PC-9 (cell line): ENCODE measurements around the gene DYNLRB1. TPM values are rescaled to one million over a fixed set of nuclear protein-coding genes. Genes with fewer than 3 reads are reported as not detected.

Experiments
- BruUV-seq: library from RNA; stranded (reverse); fragments of 400-500 nt; replicated peaks from 2 replicates; lab custom pipeline; 2021; lab: Mats Ljungman, UMichigan
- CTCF ChIA-PET: fragments of 300-600 bp; sonication (Branson Sonifier 250); formaldehyde crosslinking; loops from one replicate; lab custom pipeline; 2022; ENCODE audit warnings: antibody characterized with exemption; lab: Charles Lee
- POLR2A ChIA-PET: fragments of 300-600 bp; sonication (Branson Sonifier 250); formaldehyde crosslinking; loops from one replicate; lab custom pipeline; 2022; ENCODE audit warnings: antibody characterized with exemption; ENCODE audit not compliant: unreplicated experiment; lab: Charles Lee
- DNase-seq, 2 experiments: peaks; one replicate each; pipeline versions ENCODE4 v3.0.0 to v3.0.0-alpha.2; 2015 to 2022; ENCODE audit warnings: mixed read lengths in 1 of 2
- H2AFZ ChIP-seq: fragments of 200-600 bp; sonication (generic); 2 replicates; pipeline ENCODE4 v1.8.1; 2017; ENCODE audit warnings: antibody characterized with exemption
- H3F3A ChIP-seq: fragments of 200-600 bp; sonication (generic); 2 replicates; pipeline ENCODE4 v1.8.1; 2017; ENCODE audit warnings: antibody characterized with exemption, mild to moderate bottlenecking, low read depth; ENCODE audit not compliant: insufficient read depth
- H3K27ac ChIP-seq: fragments of 200-600 bp; sonication (generic); 2 replicates; pipeline ENCODE4 v1.6.1; 2016; ENCODE audit warnings: mixed run types
- H3K27me3 ChIP-seq: fragments of 200-600 bp; sonication (generic); 2 replicates; pipeline ENCODE4 v1.6.1; 2016; ENCODE audit warnings: low read depth, mixed run types; ENCODE audit not compliant: insufficient read depth
- H3K36me3 ChIP-seq: fragments of 200-600 bp; sonication (generic); 2 replicates; pipeline ENCODE4 v1.6.1; 2016; ENCODE audit warnings: low read depth, mixed run types
- H3K4me1 ChIP-seq: fragments of 200-600 bp; sonication (generic); replicated peaks from 2 replicates; pipeline ENCODE4 v1.6.1; 2016; ENCODE audit warnings: mixed run types; ENCODE audit not compliant: insufficient read depth
- H3K4me2 ChIP-seq: fragments of 200-600 bp; sonication (generic); 2 replicates; pipeline ENCODE4 v1.6.1; 2017; ENCODE audit warnings: mixed run types
- H3K4me3 ChIP-seq: fragments of 200-600 bp; sonication (generic); 2 replicates; pipeline ENCODE4 v1.6.1; 2016; ENCODE audit warnings: mixed run types
- H3K79me2 ChIP-seq: fragments of 200-600 bp; sonication (generic); 2 replicates; pipeline ENCODE4 v1.6.1; 2017; ENCODE audit warnings: low read depth, mixed run types
- H3K9me2 ChIP-seq: fragments of 200-600 bp; sonication (generic); 2 replicates; pipeline ENCODE4 v1.8.1; 2017; ENCODE audit warnings: mild to moderate bottlenecking; ENCODE audit not compliant: insufficient read depth
- H3K9me3 ChIP-seq: fragments of 200-600 bp; sonication (generic); 2 replicates; pipeline ENCODE4 v1.8.1; 2016; ENCODE audit warnings: low read depth; ENCODE audit not compliant: insufficient read depth
- H4K20me1 ChIP-seq: fragments of 200-600 bp; sonication (generic); 2 replicates; pipeline ENCODE4 v1.8.1; 2017; ENCODE audit not compliant: insufficient read depth
- CTCF ChIP-seq: fragments of 200-600 bp; sonication (generic); conservative IDR thresholded peaks from 2 replicates; pipeline ENCODE4 v1.6.1; 2017; ENCODE audit warnings: mixed run types, antibody characterized with exemption, mild to moderate bottlenecking, moderate library complexity
- EZH2 ChIP-seq: fragments of 200-600 bp; sonication (generic); IDR thresholded peaks from 2 replicates; pipeline ENCODE4 v1.8.0; 2017; ENCODE audit warnings: antibody characterized with exemption, low read depth
- intact Hi-C: fragments of 100-400 bp; cut with micrococcal nuclease; formaldehyde crosslinking; loops from one replicate; pipeline ENCODE4 v1.10.0; 2022; ENCODE audit not compliant: unreplicated experiment
- total RNA-seq: library from RNA; stranded (reverse); gene quantifications from 2 replicates; pipeline ENCODE4 v1.2.3, GENCODE V29; 2021

Gene DYNLRB1
- total RNA-seq, 1 experiment from 2014 or later: 179 TPM

GRCh38 chr20:34536798-34537394, 20.7 kb downstream of the DYNLRB1 start:
- Histone ChIP-seq H4K20me1 (no peaks in the 10 kb centered on the region), H3K4me2 (no peak overlapping the region), H2AFZ (no peak overlapping the region), H3K27ac (no peak overlapping the region), H3K4me3 (no peak overlapping the region), H3K27me3 (no peaks in the 10 kb centered on the region), H3K4me1 (no peaks in the 10 kb centered on the region), H3K9me2 (no peaks in the 10 kb centered on the region), H3K36me3 (peaks cover 18% of the 10 kb centered on the region), H3K79me2 (no peaks in the 10 kb centered on the region), H3K9me3 (no peaks in the 10 kb centered on the region), H3F3A (peaks cover 4% of the 10 kb centered on the region; the same call in 1 of the 2 replicates)
- TF ChIP-seq CTCF: no peak
- TF ChIP-seq EZH2: no peak
- intact Hi-C loops: no loop called here
- no TSS peak for BruUV-seq
- ChIA-PET POLR2A (no interaction called here), CTCF (interaction anchor here (0.7 kb wide), 1 partner anchor 27 kb away, joined by 6 read pairs; no protein-coding TSS in a partner anchor)
- DNase-seq: no peak

DNA sequence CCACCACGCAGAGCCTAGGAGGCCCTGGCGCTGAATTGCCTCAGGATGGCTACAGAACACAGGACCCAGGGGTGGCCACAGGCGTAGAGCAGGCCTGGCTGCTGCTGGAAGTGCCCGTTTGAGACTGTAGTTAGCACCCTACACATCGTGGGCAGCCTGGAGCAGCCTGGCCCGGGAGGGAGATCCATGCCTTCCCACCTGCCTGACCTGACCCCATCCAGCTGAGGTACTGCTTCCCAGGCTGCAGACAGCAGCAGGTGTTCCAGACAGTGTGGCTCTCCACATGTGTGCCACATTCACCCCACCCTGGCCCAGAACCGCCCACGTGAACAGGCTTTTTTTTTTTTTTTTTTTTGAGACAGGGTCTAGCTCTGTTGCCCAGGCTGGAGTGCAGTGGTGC, 21.4 kb downstream of the DYNLRB1 start:
- BruUV-seq: no TSS peak
- POLR2A ChIA-PET: no interaction called here

DNA sequence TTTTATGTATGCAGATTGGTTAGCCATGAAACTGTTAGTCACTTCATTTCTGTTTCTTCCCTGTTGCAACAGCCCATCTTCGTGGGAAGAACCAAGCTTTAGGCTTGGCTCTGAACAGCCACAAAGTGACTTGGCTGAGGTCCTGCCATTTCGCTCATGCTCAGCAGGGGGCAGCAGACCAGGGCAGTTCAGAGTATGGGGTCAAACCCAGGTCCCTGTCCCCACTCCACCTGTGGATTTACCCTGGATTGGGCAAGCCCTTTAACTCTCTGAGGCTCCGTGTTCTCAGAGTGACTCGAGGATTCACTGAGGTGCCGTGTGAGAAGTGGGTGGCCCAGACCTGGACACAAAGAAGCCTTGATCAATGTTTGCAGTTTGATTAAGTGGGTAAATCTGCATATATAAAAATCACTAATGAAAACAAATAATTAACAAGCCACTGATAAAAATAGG, 22.5 kb downstream of the DYNLRB1 start:
- Histone ChIP-seq H2AFZ (no peak overlapping the region), H3K36me3 (peaks cover 18% of the 10 kb centered on the region), H3F3A (peaks cover 4% of the 10 kb centered on the region; the same call in 1 of the 2 replicates), H3K79me2 (no peaks in the 10 kb centered on the region), H3K9me3 (no peaks in the 10 kb centered on the region), H4K20me1 (no peaks in the 10 kb centered on the region), H3K27ac (peak overlapping the region; percentile 37; the same call in 1 of the 2 replicates), H3K27me3 (no peaks in the 10 kb centered on the region), H3K4me1 (no peaks in the 10 kb centered on the region), H3K9me2 (no peaks in the 10 kb centered on the region), H3K4me2 (no peak overlapping the region), H3K4me3 (no peak overlapping the region)
- TF ChIP-seq EZH2: no peak
- TF ChIP-seq CTCF: peak; percentile 86
- CTCF ChIA-PET: interaction anchor here (0.6 kb wide), 1 partner anchor 281 kb away, joined by 3 read pairs; no protein-coding TSS in a partner anchor
- DNase-seq: peak in 1 of 2 experiments; percentile 41
- POLR2A ChIA-PET: no interaction called here
- intact Hi-C loops: no loop called here
- BruUV-seq: no TSS peak

More for the DNA sequence above, 21.4 kb downstream of the DYNLRB1 start:
- Histone ChIP-seq H3K36me3 (peaks cover 18% of the 10 kb centered on the region), H3K79me2 (no peaks in the 10 kb centered on the region), H3K9me2 (no peaks in the 10 kb centered on the region), H3K27me3 (no peaks in the 10 kb centered on the region), H3K4me1 (no peaks in the 10 kb centered on the region), H3K4me3 (no peak overlapping the region), H3F3A (peaks cover 4% of the 10 kb centered on the region; the same call in 1 of the 2 replicates), H3K27ac (no peak overlapping the region), H3K4me2 (no peak overlapping the region), H4K20me1 (no peaks in the 10 kb centered on the region), H2AFZ (no peak overlapping the region), H3K9me3 (no peaks in the 10 kb centered on the region)
- no peak for DNase-seq
- CTCF ChIA-PET: no interaction called here
- intact Hi-C loops: no loop called here
- TF ChIP-seq EZH2: no peak
- TF ChIP-seq CTCF: no peak
